Testis (tissue), 3 donors: ENCODE data around the gene HEMK1. TPM values are rescaled to one million over a fixed set of nuclear protein-coding genes. Genes with fewer than 3 reads are reported as not detected.

Source experiments
- DNase-seq: peaks from one replicate; pipeline ENCODE4 v3.0.0-alpha.2; 2019
- H3K27ac ChIP-seq, 2 donors: fragments of 200-600 bp; sonication (generic); one replicate each; pipeline ENCODE4 v1.5.1; 2019
- H3K27me3 ChIP-seq: fragments of 200-600 bp; sonication (generic); one replicate; pipeline ENCODE4 v1.5.1; 2019
- H3K36me3 ChIP-seq: fragments of 200-600 bp; sonication (generic); one replicate; pipeline ENCODE4 v1.5.1; 2017; ENCODE audit warnings: low read depth; ENCODE audit errors: missing control alignments
- H3K4me1 ChIP-seq: fragments of 200-600 bp; sonication (generic); one replicate; pipeline ENCODE4 v1.5.1; 2019
- H3K4me3 ChIP-seq, 2 donors: fragments of 200-600 bp; sonication (generic); one replicate each; pipeline ENCODE4 v1.5.1; 2017 to 2019
- H3K9me3 ChIP-seq: fragments of 200-600 bp; sonication (generic); one replicate; pipeline ENCODE4 v1.5.1; 2017
- POLR2A ChIP-seq: fragments of 450-650 bp; IDR thresholded peaks from one replicate; pipeline ENCODE4 v1.6.1; 2017; ENCODE audit warnings: antibody characterized with exemption, mild to moderate bottlenecking, moderate library complexity
- WGBS, 2 donors: methylation state at CpG; one replicate each; pipeline ENCODE4 v1.1.5; 2018; 5-methylcytosine and 5-hydroxymethylcytosine counted together
- intact Hi-C: fragments of 100-400 bp; cut with DNase I; formaldehyde crosslinking; loops from one replicate; pipeline ENCODE4 v1.15.1; 2023; ENCODE audit warnings: low total_unique reads
- polyA plus RNA-seq: library from polyadenylated mRNA; stranded (reverse); fragments of 350-450 nt; fragmentation: Illumina TruSeq; extraction: RNeasy Lipid Tissue Mini Kit (QIAGEN cat#74804); gene quantifications from one replicate; pipeline ENCODE4 v1.2.3, GENCODE V29; 2014; ENCODE audit warnings: low read depth, low replicate concordance; ENCODE audit not compliant: insufficient read depth
- total RNA-seq, 2 donors: library from RNA; depleted of rRNA; stranded (reverse); fragments of >200 nt; gene quantifications; one replicate each; pipeline ENCODE4 v1.2.3, GENCODE V29; 2016
- TF ChIP-seq, protein P1 (sequence below), 3 experiments: fragments of 450-650 bp in 2 of 3; fragments of 200-600 bp in 1 of 3; sonication (generic) in 1 of 3; IDR thresholded peaks; one replicate each; pipeline ENCODE4 v1.5.1; 2016 to 2019; ENCODE audit warnings: antibody characterized with exemption in 3 of 3, mild to moderate bottlenecking in 2 of 3, moderate library complexity in 1 of 3

The HEMK1 gene
- total and polyA plus RNA-seq, 3 donors from 2014 or later: 12.8 to 25.7 (median 13.1) TPM

DNA sequence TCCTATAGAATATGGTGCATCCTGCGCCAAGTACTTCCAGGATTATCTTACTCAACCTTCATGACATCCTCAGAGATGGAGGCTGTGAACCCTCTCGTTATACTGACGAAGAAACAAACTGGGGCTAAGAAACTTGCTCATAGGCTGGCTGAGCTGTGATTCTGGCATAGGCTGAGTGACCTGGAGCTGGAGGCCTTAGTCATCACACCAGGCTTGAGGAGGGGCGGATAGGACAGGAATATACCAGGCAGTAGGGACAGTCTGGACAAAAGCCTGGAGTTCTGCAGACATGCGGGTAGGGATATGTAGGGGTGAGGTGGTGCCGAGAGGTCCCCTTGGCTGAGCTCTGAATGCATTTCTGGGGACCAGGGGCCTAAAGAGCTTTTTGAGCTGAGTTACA is 18.1 kb downstream of the HEMK1 start:
- WGBS, 2 donors: 81 to 95% methylated on average over 5 to 6 of the region's 6 CpGs

DNA sequence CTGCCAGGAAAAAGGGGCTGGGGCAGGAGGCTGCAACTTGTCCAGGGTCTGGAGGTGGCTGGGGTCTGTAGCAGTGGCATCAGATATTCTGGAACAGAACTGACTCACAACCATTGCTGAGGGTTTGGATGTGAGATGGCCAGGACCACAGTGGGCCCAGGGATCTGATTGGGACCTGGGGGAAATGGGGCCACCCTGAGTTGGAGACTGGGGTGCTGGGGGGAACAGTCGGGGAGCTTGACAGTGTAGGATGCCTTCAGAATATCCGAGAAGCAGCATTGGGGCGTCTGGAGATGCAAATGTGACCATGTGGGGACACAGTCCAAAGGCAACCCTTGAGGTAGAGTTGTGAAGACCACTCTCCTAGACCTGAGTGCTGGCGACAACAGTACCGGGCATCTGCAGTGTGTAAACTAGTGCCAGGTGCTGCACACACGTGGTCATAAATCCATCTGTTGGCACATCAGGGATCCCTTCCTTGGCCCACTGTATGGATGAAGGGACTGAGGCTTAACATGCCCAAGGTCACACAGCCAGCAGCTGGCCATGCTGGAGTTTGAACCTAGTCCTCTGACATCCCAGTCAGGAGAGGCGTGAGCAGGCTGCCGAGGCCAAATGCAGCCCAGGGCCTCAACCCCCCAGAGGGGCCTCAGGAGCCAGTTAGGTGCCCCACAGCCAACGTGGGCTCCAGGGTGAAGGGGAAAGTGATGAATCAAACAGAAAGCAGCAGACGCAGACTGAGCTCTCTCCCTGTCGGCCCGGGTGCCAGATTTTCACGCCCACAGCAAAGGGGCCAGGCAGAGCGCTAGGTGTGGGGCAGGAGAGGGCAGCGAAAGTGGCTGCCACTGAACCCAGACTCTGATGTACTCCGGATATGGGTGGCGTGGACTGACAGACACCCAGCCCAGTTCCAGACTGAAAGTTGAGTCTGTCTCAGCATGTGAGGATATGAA is 18.8 kb downstream of the HEMK1 start:
- 64 to 68% methylated on average over 17 of the region's 17 CpGs for WGBS, 2 donors
- Histone ChIP-seq H3K4me1 (peaks cover 23% of the 10 kb centered on the region), H3K27me3 (no peaks in the 10 kb centered on the region), H3K27ac (no peak overlapping the region), H3K4me3 (no peak overlapping the region), H3K9me3 (no peaks in the 10 kb centered on the region), H3K36me3 (no peaks in the 10 kb centered on the region)
- DNase-seq: no peak
- TF ChIP-seq POLR2A: no peak
- intact Hi-C loops: no loop called here

More for the DNA sequence above, 18.1 kb downstream of the HEMK1 start:
- Histone ChIP-seq H3K4me3 (no peak overlapping the region), H3K4me1 (peaks cover 16% of the 10 kb centered on the region), H3K9me3 (no peaks in the 10 kb centered on the region), H3K36me3 (no peaks in the 10 kb centered on the region), H3K27ac (no peak overlapping the region), H3K27me3 (no peaks in the 10 kb centered on the region)
- intact Hi-C loops: no loop called here
- DNase-seq: no peak
- no peak for TF ChIP-seq POLR2A
- TF ChIP-seq, protein P1, sequence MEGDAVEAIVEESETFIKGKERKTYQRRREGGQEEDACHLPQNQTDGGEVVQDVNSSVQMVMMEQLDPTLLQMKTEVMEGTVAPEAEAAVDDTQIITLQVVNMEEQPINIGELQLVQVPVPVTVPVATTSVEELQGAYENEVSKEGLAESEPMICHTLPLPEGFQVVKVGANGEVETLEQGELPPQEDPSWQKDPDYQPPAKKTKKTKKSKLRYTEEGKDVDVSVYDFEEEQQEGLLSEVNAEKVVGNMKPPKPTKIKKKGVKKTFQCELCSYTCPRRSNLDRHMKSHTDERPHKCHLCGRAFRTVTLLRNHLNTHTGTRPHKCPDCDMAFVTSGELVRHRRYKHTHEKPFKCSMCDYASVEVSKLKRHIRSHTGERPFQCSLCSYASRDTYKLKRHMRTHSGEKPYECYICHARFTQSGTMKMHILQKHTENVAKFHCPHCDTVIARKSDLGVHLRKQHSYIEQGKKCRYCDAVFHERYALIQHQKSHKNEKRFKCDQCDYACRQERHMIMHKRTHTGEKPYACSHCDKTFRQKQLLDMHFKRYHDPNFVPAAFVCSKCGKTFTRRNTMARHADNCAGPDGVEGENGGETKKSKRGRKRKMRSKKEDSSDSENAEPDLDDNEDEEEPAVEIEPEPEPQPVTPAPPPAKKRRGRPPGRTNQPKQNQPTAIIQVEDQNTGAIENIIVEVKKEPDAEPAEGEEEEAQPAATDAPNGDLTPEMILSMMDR (IDR thresholded peaks at IDR 0.05): no peak

DNA sequence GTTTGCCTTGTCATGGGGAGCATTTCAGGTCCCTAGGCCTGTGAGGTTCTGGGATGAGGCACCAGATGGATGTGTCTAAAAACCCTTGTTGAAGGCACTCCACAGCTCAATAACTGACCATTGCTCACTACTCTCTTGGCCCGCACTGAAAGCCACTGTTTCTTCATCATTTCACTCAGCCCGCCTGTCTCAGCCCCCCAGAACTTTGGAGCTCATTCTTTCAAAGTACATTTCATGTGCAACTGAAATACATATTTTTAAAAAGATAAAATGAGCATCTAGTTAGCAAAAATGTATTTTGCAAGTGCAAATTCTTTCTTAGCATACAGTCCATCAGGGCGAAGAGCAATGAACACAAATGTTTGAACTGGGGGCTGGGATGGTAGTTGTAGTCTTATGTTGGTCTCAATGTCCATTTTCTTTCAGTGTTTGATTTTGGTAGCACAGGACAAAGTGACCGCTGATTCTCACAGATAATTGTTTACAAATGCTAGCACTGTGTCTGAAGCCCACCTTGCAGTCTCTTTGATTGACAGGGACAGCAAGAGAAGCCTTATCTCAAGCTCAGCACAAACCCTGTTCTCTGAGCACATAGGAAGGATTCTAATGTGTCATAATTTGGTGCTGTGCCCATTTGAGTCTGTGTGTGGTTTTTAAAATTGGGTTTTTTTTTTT is 19.6 kb downstream of the HEMK1 start:
- no peak overlapping the region for H3K4me3 ChIP-seq
- H3K36me3 ChIP-seq: no peaks in the 10 kb centered on the region
- TF ChIP-seq, protein P1 (IDR thresholded peaks at IDR 0.05): no peak
- no peak for TF ChIP-seq POLR2A
- H3K9me3 ChIP-seq: no peaks in the 10 kb centered on the region
- H3K27me3 ChIP-seq: no peaks in the 10 kb centered on the region
- 78 to 90% methylated on average over 4 of the region's 4 CpGs for WGBS, 2 donors
- H3K27ac ChIP-seq: no peak overlapping the region
- H3K4me1 ChIP-seq: peaks cover 25% of the 10 kb centered on the region
- DNase-seq: no peak
- intact Hi-C loops: no loop called here

DNA sequence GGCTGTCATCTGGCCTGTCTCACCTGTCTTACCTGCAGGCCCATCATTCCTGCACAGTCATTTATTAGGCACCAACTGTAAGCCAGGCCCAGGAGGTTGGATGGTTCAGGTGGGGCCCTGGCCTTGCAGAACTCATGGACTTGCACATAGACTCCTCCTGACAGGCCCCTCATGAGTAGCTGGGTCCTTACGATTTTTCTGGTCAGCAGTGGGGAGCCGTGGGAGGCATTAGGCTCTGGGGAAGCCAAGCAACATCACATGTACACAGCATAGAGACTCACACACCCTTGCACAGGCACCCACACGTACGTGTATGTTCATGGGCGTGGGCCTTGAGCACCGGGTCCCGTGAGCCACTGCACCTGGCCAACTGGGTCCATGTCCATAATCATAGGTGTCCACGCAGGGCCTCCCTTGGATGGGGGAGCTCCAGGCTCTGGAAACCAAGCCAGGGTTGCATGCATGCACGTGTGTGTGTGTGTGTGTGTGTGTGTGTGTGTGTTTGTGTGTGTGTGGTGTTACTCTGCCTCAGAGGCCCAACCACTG is 21.9 kb downstream of the HEMK1 start:
- Histone ChIP-seq H3K4me1 (peaks cover 19% of the 10 kb centered on the region), H3K27ac (no peak overlapping the region), H3K9me3 (no peaks in the 10 kb centered on the region), H3K36me3 (no peaks in the 10 kb centered on the region), H3K27me3 (no peaks in the 10 kb centered on the region), H3K4me3 (no peak overlapping the region)
- intact Hi-C loops: no loop called here
- WGBS, 2 donors: 69 to 73% methylated on average over 3 to 9 of the region's 9 CpGs
- TF ChIP-seq, protein P1 (IDR thresholded peaks at IDR 0.05): no peak
- no peak for TF ChIP-seq POLR2A
- DNase-seq: no peak

DNA sequence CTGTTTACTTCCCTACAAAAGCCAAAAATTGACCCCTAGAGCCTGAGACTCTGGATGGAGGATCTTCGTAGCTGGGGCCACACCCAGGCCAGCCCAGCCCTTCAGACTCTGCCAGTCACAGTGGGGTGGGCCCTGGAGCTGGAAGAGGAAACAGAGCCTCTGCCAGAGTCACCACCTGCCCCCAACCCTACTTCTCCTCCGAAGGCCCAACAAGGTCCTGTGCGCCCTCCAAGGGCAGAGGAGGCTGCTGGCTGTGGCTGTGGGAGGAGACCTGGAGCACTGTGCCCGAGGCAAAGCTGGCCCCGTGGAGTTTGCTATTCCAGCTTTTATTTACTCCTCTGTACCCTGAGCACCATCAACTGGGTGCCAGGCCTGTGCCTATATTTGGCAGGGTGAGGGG is 23.2 kb downstream of the HEMK1 start:
- H3K27me3 ChIP-seq: no peaks in the 10 kb centered on the region
- H3K9me3 ChIP-seq: no peaks in the 10 kb centered on the region
- H3K27ac ChIP-seq: no peak overlapping the region
- intact Hi-C loops: no loop called here
- no peak overlapping the region for H3K4me3 ChIP-seq
- 54 to 68% methylated on average over 4 to 5 of the region's 5 CpGs for WGBS, 2 donors
- TF ChIP-seq, protein P1 (IDR thresholded peaks at IDR 0.05): no peak
- TF ChIP-seq POLR2A: no peak
- H3K4me1 ChIP-seq: peaks cover 19% of the 10 kb centered on the region
- DNase-seq: no peak
- H3K36me3 ChIP-seq: no peaks in the 10 kb centered on the region
